ENCODE results near the gene KRTAP5-1. TPM values are rescaled to one million over a fixed set of nuclear protein-coding genes. Genes with fewer than 3 reads are reported as not detected.
A peak's percentile ranks its signal among the peaks of the same experiment; 100 is the strongest.

Gene KRTAP5-1
- total and polyA plus RNA-seq, 8 donors = 0.46 TPM; not detected in 7

DNA sequence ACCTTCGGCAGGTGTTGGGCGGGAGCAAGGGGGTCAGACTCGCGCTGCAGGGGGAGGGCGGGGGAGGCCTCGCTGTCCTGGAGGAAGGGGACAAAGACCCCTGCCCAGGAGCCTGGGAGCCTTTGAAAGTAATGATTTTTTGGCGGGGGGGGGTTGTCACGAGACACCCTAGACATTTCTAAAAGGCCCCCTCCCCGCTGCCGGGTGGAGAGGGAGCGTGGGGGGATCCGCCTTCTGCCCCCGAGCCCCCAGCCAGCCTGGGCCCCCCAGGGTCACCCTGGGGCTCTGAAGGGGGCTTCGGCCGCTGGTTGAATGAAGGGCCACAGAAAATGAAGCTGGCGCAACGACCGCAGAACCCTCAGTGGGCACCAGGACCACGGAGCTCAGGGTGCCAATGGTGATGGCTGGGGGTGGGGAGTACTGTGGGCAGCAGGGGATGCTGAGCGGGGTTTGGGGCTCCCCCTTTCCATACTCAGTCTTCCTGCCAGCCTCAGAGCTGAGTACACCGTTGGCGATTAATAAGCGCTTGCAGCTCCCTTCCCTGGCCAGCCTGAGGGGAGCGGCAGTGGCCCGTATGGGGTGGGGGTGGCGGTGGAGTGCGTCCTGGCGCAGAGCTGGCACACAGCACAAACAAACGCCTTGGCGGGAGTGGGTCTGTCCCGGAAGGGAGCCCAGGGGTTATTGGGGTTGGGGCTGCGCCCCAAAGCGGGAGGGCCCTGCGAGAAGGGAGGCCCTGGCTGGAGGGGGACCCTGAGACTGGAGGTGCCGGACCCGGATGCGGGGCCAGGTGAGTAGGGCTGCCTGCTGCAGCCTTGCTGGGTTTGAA is 11.8 kb downstream of the KRTAP5-1 start:
- Histone ChIP-seq H3K36me3 (no peaks in the 10 kb centered on the region), H3K9me3 (no peaks in the 10 kb centered on the region), H3K27ac (peak overlapping the region; percentile 85 to 95 (median 91)), H3K27me3 (no peaks in the 10 kb centered on the region), H3K4me3 (peak overlapping the region; percentile 40 to 74 (median 62)), H3K4me1 (peaks cover 0 to 10% (median 0%) of the 10 kb centered on the region in 3 donors)
- no peak for FAIRE-seq
- intact Hi-C loops (cut with DNase I) = no loop called here
- WGBS, 2 donors = 2 to 6% methylated on average over 29 to 36 of the region's 37 CpGs
- ATAC-seq = peak; percentile 41 to 56 (median 46)
- peak in 5 of 6 donors; percentile 66 to 89 (median 75) for DNase-seq
- TF ChIP-seq, protein P1, sequence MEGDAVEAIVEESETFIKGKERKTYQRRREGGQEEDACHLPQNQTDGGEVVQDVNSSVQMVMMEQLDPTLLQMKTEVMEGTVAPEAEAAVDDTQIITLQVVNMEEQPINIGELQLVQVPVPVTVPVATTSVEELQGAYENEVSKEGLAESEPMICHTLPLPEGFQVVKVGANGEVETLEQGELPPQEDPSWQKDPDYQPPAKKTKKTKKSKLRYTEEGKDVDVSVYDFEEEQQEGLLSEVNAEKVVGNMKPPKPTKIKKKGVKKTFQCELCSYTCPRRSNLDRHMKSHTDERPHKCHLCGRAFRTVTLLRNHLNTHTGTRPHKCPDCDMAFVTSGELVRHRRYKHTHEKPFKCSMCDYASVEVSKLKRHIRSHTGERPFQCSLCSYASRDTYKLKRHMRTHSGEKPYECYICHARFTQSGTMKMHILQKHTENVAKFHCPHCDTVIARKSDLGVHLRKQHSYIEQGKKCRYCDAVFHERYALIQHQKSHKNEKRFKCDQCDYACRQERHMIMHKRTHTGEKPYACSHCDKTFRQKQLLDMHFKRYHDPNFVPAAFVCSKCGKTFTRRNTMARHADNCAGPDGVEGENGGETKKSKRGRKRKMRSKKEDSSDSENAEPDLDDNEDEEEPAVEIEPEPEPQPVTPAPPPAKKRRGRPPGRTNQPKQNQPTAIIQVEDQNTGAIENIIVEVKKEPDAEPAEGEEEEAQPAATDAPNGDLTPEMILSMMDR (IDR thresholded peaks at IDR 0.05) = no peak

DNA sequence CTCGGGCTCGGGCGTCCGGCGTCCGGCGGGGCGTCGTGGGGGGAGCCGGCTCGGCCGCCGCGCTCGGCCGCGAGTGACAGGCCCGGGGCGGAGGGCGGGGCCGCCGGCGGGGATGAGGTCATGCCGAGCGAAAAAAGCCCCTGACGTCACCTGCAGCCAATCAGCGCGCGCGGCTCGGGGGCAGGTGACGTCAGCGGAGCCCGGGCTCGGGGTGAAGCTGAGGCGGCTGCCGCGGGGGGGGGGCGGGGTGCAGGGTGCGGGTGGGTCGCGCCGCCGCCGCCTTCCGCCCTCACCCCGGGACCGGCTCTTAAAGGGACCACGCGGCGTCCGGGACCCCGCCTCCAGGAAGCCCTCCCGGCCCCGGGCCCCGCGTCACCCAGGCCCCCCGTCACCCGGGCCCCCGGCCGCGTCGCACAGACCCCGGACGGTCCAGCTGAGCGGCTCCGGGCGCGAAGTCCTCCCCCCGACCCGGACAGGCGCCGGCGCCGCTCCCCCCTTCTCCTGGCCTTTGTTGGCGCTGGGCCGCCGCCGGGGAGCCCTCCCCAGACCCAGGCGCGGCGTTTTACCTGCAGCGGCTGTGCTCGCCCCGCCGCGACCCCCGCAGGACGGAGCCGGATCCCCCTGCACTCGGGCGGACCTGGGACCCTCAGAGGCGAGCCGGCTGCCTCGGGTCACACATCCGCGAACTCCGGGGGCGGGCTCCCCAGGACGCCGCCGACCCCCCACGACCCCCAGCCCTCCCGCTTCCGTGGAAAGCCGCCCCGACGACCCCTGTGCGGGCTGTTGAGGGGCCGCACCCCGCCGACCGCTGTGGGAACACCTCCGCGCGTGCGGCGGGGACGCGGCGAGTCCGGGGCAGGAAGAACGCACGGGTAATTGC is 12.6 kb downstream of the KRTAP5-1 start, which contains the start of gene DUSP8:
Gene DUSP8, minus strand, starts transcription at position 75 of the 880 bp plus-strand sequence. CDS start 6,445 bp downstream, outside the sequence.
- H3K9me3 ChIP-seq = no peaks in the 10 kb centered on the region
- peaks cover 0 to 10% (median 0%) of the 10 kb centered on the region in 3 donors for H3K4me1 ChIP-seq
- intact Hi-C loops (cut with DNase I) = no loop called here
- H3K27me3 ChIP-seq = no peaks in the 10 kb centered on the region
- FAIRE-seq (no peak), ATAC-seq (peak; percentile 44 to 69 (median 62)), DNase-seq (peak; percentile 91 to 99 (median 96))
- H3K27ac ChIP-seq = peak within 1 kb of the TSS; percentile 85 to 95 (median 91)
- peak within 1 kb of the TSS; percentile 40 to 74 (median 62) for H3K4me3 ChIP-seq
- H3K36me3 ChIP-seq = no peaks in the 10 kb centered on the region
- TF ChIP-seq, protein P1 (IDR thresholded peaks at IDR 0.05) = no peak
- 1 to 2% methylated on average over 71 to 124 of the region's 124 CpGs for WGBS, 2 donors

DNA sequence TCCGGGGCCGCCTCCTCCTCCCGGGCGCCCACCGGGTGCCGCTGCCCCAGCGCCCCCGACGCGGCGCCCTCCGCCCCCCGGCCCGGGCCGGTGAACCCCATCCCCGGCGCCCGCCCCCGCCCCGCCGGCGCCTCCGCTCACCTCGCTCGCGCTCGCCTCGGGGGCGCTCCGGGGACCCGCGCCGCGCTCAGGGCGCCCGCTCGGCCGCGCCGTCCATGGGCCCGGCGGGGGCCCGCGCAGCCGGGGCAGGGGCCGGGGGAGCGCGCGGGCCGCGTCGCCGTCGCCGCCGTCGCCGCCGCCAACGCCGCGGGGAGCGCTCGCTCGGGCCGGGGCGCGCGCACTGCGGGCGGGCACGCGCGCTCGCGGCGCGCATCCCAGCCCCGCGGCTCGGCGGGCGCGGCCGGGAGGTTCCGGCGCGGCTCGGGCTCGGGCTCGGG is 13.3 kb downstream of the KRTAP5-1 start:
- 0 to 1% methylated on average over 1 to 91 of the region's 91 CpGs for WGBS, 2 donors
- no peak for FAIRE-seq
- Histone ChIP-seq H3K4me3 (peak overlapping the region in 3 of 4 donors; percentile 44 to 70 (median 58)), H3K27me3 (no peaks in the 10 kb centered on the region), H3K9me3 (no peaks in the 10 kb centered on the region), H3K36me3 (no peaks in the 10 kb centered on the region), H3K4me1 (peaks cover 0 to 10% (median 0%) of the 10 kb centered on the region in 3 donors), H3K27ac (peak overlapping the region in 2 of 4 donors; percentile 46 to 66)
- TF ChIP-seq, protein P1 (IDR thresholded peaks at IDR 0.05) = no peak
- peak in 1 of 6 donors; percentile 73 for DNase-seq
- intact Hi-C loops (cut with DNase I) = no loop called here
- ATAC-seq = no peak

DNA sequence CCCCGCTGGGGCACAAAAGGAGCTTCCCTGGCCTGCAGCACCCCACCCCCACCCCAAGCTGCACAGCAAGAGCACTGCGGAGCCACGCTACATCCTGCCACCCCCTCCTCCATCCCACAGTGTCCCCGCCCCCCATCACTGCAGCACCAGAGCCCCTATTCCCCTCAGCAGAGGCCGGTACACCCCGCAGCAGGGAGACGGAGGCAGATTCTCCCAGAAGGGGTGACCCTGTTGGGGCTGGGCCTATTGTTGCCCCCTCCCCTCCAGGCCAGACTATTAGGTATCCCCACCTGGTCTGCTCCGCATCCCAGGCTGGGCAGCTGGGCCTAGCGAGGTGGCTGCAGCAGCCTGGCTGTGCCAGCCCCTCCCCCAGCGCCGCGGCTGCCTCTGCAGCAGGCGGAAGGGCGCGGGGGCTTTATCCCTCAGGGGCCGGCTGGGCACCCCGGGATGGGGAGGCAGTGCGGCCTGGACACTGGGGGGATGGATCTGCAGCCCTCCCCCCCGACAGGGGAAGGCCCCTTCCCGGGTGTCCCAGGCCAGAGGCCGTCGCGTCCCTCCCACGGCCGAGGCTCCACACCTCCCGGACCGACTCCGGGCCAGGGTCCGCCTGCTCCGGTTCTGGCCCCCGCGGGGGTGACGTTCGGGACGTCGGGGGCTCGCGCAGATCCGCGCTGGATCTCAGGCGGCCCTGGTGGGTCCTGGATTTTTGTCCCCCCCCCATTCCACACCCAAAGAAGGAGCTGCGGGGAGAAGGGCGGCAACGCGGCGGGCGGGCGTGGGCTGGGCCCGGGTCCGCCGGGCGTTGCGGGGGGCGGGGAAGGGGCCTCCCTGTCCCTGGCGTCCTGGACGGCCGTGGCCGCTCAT is 14.0 kb downstream of the KRTAP5-1 start:
- TF ChIP-seq, protein P1 (IDR thresholded peaks at IDR 0.05) = no peak
- H3K4me3 ChIP-seq = peak overlapping the region; percentile 28 to 70 (median 51)
- ATAC-seq = peak in 2 of 4 donors; percentile 2 to 3
- peaks cover 0 to 10% (median 0%) of the 10 kb centered on the region in 3 donors for H3K4me1 ChIP-seq
- FAIRE-seq = no peak
- intact Hi-C loops (cut with DNase I) = no loop called here
- WGBS, 2 donors = 9 to 28% methylated on average over 21 to 58 of the region's 58 CpGs
- H3K9me3 ChIP-seq = no peaks in the 10 kb centered on the region
- H3K27ac ChIP-seq = peak overlapping the region; percentile 46 to 66 (median 50)
- DNase-seq = peak; percentile 44 to 88 (median 67)
- no peaks in the 10 kb centered on the region for H3K27me3 ChIP-seq
- no peaks in the 10 kb centered on the region for H3K36me3 ChIP-seq

Measured in pancreas (tissue), 10 donors.